ENCODE results near the gene ATP2B2.

DNA sequence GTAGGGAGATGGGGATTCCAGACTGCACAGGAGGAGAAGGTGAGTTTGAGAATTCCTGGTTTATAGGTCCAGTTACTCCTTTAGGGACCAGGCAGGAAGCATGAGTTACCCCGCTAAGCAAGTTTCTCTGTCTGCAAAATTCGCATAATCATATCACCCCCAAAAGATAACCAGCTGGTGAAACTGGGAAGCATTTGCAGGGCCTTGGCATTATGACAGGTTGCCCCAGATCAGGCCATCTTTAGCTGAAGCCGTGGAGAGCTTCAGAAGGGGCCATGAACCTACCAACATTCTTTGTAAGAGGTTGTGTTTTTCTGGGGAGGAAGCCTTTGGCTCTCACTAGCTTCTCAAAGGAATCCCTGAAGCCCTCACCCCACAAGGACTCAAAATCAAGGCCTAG lies 29.4 kb downstream of the ATP2B2 start:
- TF ChIP-seq, protein P1, sequence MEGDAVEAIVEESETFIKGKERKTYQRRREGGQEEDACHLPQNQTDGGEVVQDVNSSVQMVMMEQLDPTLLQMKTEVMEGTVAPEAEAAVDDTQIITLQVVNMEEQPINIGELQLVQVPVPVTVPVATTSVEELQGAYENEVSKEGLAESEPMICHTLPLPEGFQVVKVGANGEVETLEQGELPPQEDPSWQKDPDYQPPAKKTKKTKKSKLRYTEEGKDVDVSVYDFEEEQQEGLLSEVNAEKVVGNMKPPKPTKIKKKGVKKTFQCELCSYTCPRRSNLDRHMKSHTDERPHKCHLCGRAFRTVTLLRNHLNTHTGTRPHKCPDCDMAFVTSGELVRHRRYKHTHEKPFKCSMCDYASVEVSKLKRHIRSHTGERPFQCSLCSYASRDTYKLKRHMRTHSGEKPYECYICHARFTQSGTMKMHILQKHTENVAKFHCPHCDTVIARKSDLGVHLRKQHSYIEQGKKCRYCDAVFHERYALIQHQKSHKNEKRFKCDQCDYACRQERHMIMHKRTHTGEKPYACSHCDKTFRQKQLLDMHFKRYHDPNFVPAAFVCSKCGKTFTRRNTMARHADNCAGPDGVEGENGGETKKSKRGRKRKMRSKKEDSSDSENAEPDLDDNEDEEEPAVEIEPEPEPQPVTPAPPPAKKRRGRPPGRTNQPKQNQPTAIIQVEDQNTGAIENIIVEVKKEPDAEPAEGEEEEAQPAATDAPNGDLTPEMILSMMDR (IDR thresholded peaks at IDR 0.05), result no peak
- TF ChIP-seq EZH2phosphoT487 (IDR thresholded peaks at IDR 0.05) (no peak), EZH2 (IDR thresholded peaks at IDR 0.05) (no peak)
